HG02938 (cell line): ENCODE results near the gene CBARP.

ENCODE experiments used
- ATAC-seq: cut with Tn5 transposase; IDR thresholded peaks from one replicate; pipeline ENCODE4 v1.9.1; 2021; ENCODE audit warnings: mild to moderate bottlenecking, moderate library complexity; ENCODE audit not compliant: unreplicated experiment

Gene CBARP

DNA sequence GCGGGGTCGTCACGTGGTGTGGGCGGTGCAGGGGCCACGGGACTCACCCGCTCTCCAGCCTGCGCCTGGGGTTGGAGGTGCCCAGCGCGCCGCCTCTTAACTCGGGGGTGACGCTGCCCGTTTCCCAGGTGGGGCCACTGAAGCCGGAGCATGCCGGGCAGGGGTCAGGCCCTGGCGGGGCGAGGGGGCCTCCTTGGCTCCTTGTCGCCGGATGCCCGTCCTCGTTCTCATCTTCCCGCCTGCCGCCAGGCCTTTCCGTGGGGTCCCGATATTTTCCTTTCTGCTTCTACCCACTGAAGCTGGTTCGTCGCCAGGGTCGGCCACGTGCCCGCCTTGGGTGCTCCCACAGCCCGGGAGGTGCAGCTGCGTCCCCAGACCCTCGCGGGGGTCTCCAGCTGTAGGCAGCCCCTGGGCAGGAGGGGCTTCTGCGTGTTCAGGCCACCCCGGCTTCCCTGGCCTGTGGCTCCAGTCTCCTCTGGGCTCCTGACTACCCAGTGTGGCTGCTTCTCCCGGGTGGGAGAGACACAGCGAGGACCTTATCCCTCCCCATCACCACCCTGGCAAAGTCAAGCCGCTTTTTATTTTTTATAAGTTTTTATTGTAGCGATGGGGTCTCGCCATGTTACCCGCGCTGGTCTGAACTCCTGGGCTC lies 38.3 kb upstream of the CBARP start:
- ATAC-seq = no peak

DNA sequence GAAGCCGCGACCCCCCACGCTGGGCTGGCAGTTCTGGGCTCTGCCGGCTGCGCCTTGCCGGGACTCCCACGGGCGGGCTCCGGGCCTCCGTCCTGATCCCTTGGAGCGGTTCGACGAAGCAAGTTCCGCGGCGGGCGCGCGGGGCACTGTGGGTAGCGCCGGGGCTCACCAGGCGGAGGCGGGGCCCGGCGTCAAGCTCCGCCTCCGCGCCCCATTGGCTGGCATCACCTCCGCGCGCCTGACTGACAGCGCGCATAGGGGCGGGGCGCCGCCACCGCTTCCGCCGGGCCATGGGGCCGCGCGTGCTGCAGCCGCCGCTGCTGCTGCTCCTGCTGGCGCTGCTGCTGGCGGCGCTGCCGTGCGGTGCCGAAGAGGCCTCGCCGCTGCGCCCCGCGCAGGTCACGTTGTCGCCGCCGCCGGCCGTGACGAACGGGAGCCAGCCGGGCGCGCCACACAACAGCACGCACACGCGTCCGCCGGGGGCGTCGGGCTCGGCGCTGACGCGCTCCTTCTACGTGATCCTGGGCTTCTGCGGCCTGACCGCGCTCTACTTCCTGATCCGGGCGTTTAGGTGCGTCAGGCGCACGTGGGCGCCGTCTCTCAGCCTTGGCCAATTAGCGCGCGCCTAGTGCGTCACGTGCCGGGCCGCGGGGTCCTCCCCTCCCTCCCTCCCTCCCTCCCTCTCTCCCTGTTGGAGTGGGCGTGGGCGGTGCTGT lies 37.6 kb upstream of the CBARP start, which contains the start of gene FAM174C:
FAM174C (plus strand) TSS at position 271 of the 716 bp plus-strand sequence; CDS start at position 291, 20 bp downstream.
- peak; percentile 75 for ATAC-seq

DNA sequence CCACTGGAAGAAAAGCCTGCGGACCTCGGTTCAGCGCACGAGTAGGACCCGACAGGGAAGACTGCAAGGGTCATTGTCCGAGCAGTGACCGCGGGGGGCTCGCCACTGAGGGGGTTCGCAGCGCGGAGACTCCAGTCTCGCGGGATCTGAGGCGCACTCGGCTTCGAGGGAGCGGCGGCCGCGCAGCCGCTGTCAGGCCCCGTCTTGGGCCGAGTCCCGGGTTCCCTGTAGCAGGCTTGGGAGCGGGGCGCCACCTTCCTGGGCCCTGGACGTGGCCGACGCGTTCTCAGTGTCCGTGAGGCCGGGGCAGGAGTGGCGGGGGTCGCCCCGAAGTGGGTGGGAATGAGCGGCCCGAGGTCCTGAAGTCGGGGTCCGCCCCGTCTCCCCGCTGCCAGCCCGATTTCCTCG lies 37.1 kb upstream of the CBARP start:
- ATAC-seq = no peak

DNA sequence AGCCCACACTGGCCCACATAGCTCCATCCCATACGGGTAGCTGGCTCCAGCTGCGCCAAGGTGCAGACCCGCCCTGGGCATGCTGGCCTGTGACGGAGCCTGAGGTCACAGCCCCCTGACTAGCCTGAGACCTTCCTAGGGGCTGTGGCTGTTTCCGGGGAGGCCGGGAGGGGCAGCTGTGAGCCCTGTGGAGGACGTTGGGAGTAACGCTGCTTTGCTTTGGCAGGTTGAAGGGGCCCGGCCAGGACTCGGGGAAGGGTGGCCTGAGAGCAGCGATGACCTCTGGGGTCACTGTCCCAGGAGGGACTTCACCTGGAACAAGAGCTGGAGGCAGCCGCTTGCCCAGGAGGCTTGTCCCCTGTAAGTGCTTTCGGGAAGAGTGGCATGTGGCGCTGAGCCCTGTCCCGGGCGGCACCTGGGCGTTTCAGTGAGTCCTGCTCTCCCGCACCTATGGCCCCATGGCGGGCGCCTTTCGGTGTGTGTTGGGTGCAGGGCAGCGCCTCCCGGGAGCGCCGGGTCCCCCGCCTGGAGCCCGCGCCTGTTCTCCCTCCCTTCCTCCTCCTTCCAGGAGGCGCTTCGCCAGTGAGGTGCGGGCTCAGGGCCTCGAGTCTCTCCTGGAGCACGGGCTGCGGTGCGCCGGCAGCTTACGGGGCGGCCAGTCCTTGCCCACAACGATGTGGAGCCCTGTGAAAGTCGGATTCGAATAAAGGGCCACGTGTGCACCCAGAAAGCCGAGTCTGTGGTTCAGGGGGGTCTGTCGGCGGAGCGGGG lies 36.5 kb upstream of the CBARP start:
- no peak for ATAC-seq

DNA sequence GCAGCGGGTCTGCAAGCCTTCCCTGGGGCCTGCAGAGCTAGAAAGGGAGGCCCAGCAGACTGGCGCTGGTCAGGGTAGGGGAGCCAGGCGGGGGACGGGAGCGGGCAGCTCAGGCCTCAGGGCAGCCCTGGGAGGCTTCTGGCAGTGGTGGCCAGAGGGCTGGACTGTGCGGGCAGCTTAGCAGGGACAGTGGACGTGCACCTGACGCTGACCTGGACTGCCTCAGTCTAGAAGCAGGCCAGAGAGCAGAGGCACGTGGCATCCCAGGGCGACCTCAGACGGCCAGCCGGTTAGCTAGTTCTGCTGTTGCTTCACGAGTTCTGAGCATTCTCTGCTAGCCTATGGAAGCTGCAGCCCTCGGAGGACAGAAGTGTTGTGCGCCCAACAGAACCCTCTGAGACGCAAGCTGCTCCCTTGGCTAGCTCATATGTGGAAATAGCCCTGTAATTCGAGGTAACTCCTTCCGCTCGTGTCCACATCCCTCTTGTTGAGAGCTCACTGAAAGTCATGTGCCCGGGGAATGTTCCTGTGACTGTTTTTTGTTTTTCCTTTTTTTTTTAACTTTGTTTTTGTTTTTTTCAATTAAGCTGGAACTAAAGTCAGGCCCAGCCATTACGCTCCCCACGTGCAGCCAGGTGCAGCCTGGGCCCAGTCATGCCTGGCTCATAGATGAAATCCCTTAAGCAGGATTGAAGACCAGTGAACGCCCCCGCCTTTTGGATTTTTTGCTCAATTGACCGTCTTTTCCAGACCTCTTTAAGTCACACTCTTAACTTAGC lies 35.6 kb upstream of the CBARP start:
- no peak for ATAC-seq

DNA sequence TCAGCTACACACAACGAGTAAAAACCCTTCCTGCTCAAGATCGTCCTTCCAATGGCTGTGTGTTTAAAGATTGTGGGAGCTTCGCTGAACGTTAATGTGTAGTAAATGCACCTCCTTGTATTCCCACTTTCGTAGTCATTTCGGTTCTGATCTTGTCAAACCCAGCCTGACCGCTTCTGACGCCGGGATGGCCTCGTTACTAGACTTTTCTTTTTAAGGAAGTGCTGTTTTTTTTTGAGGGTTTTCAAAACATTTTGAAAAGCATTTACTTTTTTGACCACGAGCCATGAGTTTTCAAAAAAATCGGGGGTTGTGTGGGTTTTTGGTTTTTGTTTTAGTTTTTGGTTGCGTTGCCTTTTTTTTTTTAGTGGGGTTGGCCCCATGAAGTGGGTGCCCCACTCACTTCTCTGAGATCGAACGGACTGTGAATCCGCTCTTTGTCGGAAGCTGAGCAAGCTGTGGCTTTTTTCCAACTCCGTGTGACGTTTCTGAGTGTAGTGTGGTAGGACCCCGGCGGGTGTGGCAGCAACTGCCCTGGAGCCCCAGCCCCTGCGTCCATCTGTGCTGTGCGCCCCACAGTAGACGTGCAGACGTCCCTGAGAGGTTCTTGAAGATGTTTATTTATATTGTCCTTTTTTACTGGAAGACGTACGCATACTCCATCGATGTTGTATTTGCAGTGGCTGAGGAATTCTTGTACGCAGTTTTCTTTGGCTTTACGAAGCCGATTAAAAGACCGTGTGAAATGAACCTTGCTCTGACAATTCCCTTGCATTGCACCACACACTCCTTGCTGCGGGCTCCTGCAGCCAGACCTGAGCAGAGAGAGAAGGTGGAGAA lies 34.8 kb upstream of the CBARP start:
- no peak for ATAC-seq

DNA sequence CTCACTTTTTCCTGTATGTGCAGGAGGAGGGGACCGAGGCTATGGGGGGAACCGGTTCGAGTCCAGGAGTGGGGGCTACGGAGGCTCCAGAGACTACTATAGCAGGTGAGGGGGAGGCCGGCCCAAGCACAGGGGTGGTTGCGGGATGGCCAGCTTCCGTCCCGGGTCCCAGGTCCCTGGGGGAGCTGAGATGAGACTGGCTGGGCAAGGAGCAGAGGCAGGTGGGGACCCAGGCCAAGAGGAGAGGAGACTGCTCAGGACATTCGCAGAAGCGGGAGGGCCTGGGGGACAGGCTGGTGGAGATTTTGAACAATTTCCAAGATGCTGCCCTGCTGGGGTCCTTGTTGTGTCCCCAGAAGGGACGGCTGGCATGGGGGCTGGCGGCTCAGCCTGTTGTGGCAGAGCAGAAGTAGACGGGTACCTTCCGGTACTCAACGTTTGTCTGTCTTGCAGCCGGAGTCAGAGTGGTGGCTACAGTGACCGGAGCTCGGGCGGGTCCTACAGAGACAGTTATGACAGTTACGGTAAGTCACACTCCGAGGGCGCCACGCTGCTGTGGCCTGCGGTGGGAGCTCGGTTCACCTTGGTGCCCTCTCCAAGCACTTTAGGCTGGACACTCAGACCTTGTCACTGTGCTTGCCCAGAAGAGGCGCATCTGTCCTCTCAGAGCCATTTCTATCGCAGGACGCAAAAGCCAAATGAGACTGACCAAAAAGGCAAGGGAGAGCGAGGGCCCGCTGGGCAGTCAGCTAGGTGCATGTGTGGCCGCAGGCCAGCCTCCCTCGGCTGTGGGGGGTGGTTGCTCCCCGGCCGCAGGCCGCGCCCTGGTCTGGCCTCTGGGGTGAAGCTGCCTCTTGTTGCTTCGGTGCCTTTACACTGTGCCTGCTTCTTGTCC lies 34.0 kb upstream of the CBARP start:
- ATAC-seq = no peak

DNA sequence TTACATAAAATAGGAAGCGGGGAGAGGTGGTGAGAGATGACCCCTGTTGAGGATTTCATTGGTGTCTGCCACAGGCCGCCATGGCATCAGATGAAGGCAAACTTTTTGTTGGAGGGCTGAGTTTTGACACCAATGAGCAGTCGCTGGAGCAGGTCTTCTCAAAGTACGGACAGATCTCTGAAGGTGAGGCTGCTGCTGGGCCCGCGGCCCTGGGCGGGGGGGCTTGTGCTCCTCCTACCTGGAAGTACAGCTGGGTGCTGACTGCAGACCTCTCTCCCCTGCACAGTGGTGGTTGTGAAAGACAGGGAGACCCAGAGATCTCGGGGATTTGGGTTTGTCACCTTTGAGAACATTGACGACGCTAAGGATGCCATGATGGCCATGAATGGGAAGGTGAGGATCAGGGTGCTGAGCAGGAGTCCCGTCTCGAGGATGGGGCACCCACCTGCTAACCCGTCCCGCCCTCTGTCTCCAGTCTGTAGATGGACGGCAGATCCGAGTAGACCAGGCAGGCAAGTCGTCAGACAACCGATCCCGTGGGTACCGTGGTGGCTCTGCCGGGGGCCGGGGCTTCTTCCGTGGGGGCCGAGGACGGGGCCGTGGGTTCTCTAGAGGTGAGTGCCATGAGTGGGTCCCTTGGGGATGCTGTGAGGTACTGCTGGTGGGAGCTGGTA lies 33.2 kb upstream of the CBARP start:
- ATAC-seq = no peak

DNA sequence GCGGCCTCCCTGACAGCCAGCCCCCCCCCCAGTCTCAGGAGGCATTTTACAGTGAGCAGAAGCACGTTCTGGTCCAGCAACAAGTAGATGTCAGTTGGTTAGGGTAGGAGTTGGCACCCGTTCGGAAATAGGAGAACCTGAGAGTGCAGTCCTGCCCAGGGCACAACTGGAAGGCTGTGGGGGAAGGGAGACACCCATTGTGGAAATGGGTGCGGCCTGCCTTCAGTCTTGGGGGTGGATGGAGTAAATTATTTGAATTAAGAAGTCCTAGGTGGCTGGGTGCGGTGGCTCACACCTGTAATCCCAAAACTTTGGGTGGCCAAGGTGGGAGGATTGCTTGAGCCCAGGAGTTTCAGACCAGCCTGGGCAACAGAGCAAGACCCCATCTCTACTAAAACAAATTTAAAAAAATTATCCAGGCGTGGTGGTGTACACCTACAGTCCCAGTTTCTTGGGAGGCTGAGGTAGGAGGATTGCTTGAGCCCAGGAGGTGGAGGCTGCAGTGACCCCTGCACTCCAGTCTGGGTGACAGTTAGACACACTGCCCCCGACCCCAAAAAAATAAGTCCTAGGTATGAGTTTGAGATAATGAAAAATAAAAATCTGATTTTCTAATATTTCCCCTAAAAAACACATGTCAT lies 32.5 kb upstream of the CBARP start:
- ATAC-seq = no peak

DNA sequence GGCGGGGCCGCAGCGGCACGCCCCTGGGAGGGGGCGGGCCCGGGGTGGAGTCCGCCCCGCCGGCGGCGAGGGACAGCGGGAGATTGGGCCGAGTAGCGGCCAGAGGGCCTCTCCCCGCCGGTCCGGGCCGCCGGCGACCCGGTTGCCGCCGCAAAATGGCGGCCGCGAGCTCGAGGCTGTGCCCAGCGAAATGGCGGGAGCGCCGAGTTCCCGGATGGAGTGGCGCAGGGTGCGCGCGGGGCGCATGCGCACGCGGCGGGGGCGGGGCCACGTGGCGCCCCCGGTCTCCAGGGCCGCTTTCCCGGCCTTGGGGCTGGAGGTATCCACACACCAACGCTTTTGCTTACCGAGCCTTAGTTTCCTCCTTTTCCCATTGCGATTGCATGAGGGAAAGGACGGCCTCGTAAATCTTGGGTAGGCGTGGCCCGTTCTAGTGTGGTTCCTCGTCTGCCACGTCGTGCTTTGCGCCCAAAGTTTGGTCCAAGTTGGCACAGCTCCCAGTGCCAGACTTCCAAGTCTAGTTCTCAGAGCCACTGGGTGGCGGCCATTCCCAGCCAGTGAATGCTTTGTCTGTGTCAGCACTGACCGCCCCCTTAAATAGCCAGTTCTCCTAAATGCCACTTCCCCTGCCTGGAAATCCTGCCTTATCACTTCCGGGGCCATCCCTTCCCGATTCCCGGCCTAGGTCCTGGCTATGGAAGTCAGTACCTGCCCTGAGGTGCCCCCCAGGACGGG lies 31.8 kb upstream of the CBARP start:
- peak; percentile 19 for ATAC-seq

DNA sequence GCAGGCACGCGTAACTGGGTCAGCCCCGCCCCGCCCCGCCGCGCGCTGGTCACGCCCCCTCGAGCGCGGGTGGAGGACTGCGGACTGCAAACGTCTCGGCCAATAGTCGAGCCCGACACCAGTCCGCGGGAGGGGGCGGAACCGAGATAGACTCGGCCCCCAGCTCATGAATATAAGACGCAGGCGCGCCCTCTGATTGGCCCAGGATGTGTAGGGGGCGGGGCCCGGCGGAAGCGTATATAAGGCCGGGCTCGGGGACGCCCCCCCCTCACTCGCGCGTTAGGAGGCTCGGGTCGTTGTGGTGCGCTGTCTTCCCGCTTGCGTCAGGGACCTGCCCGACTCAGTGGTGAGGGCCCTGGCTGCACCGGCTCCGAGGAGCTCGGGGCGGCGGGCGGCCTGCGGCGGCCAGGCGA lies 31.3 kb upstream of the CBARP start, which contains the start of gene CIRBP:
CIRBP (plus strand) TSS at position 268 of the 413 bp plus-strand sequence. CDS start 1,602 bp downstream, outside the sequence.
- ATAC-seq = peak; percentile 45

DNA sequence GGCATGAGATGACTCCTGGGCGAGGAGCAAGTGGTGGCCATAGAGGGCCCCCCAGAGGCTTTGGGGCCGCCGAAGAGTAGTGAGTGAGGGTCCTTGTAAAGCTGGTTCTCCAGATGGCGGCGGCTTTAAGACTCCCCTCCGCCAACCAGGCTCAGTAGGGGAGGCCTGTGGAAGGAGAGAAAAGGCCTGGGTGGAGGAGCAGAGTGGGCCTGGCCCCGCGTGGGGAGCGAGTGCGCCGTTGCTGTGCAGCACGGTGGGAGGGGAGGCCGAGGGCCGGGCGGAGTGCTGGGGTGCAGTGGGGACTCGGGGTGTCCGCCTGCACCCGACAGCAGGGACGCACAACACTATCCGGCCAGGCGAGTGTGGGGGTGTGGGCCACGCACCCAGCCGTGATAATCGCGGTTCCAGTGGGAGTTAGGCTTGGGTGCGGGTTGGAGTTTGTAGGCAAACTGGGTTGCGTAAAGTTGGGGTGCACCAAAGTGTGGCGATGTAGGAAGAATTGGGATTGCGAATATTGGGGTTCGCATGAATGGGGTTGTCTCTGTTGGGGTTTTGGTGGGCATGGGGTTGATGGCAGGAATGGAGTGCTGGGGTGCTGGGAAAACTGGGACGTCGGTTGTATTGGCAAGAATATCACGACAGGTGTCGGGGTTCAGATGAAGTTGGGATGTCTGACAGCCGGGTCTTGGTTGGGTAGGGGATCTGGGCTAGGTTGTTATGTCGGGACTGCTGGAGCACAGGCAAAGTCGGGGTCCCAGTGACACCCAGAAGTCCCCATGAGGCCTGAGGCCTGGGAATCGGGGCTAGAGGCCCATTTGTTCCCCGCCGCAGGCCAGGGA lies 30.6 kb upstream of the CBARP start:
- no peak for ATAC-seq

DNA sequence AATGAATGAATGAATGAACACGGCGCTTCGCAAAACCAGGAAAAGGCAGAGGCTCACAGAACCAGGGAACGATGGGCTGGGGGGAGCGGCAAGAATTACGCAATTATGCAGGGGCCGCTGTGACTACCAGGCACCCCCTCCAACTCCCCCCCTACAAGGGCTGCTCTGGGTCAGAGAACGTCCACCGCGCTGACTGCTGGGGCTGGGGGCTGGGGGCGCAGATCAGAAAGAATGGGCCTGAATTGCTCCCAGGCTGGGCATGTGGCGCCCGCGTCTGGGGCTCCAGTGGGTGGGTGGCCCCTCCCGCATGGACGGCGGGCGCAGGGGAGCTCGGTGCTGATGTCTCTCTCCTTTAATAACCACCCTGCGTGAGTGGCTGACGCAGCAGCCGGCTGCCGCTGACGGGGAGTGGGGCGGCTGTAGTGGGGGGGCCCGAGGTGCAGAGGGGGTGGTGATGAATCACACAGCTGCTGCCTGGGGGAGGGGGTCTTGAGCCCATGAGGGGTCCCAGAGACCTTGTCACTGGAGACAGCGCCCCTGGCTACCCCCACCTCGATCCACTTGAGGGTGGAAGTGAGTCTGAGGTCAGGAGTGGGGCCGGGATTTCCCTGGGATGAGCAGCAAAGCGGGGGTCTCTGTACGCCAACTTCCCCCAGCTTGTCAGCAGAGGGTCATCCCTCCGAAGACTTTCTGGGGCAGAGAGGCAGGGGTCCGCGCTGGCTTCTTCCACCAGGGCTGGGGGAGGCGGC lies 29.8 kb upstream of the CBARP start:
- ATAC-seq = no peak

DNA sequence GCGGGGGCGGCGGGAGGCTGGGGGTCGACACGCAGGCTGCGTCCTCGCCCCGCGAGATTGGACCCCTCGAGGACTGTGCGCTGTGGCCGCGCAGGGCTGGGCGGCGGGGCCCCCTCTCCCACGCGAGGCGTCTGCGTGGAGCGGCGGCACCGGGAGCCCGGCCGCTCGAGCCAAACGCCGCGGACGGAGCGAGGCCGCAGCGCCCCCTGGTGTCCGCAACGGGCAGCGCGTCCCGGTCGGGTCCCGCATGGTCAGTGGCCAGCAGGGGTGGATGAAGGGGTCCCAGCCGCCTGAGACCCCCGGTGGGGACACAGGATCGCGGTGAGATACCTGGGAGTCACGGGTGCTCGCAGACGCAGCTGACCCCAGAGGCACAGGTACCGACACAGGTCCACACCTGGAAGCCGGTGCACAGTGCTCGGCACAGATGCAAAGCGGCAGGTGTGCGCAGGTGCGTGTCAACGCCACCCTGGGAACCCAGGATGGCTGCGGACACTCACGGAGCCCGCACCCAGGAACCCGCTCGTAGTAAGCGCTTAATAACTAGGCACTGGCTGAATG lies 29.2 kb upstream of the CBARP start:
- peak; percentile 10 for ATAC-seq
